Activated CD8-positive, alpha-beta memory T cell treated with anti-CD3 and anti-CD28 coated beads, Interleukin-2, amount 10 ng/mL, durations not matched to agents 7 days and 5 days (primary cell): ENCODE measurements around the gene PPP2R2C. TPM values are rescaled to one million over a fixed set of nuclear protein-coding genes. Genes with fewer than 3 reads are reported as not detected.

Experiments used
- ATAC-seq: fragments of 150-1000 bp; cut with Tn5 transposase; one replicate; pipeline ENCODE4 v1.10.0; 2021; ENCODE audit warnings: moderate library complexity
- CTCF ChIA-PET: fragments of 350-600 bp; sonication (Branson Sonifier 250); formaldehyde crosslinking; loops from one replicate; lab custom pipeline; 2021; ENCODE audit warnings: antibody characterized with exemption; lab: Charles Lee
- DNase-seq: peaks from one replicate; pipeline ENCODE4 v3.0.0-alpha.2; 2020
- H3K27ac Mint-ChIP-seq: one replicate; pipeline ENCODE4 v1.8.0; 2021; ENCODE audit warnings: mild to moderate bottlenecking, mixed read lengths
- H3K27me3 Mint-ChIP-seq: one replicate; pipeline ENCODE4 v1.8.0; 2021; ENCODE audit warnings: mixed read lengths
- H3K36me3 Mint-ChIP-seq: one replicate; pipeline ENCODE4 v1.8.0; 2021; ENCODE audit warnings: mild to moderate bottlenecking, mixed read lengths
- H3K4me1 Mint-ChIP-seq: one replicate; pipeline ENCODE4 v1.8.0; 2021; ENCODE audit warnings: mixed read lengths
- H3K4me3 Mint-ChIP-seq: one replicate; pipeline ENCODE4 v1.8.0; 2021; ENCODE audit warnings: mild to moderate bottlenecking, moderate library complexity, mixed read lengths
- H3K9me3 Mint-ChIP-seq: one replicate; pipeline ENCODE4 v1.8.0; 2022; ENCODE audit warnings: low read depth, mixed read lengths
- total RNA-seq, 2 experiments: library from RNA; stranded (reverse); gene quantifications; one replicate each; pipeline ENCODE4 v1.2.3, GENCODE V29; 2021

PPP2R2C gene
- total RNA-seq, 2 experiments from 2014 or later = not detected

- peaks cover 22% of the 10 kb centered on the region for H3K4me1 Mint-ChIP-seq
- no peaks in the 10 kb centered on the region for H3K36me3 Mint-ChIP-seq
- no peak overlapping the region for H3K4me3 Mint-ChIP-seq
- DNase-seq = no peak
- H3K27ac Mint-ChIP-seq = no peak overlapping the region
- no peaks in the 10 kb centered on the region for H3K9me3 Mint-ChIP-seq
- H3K27me3 Mint-ChIP-seq = peaks cover 46% of the 10 kb centered on the region
- CTCF ChIA-PET = interaction anchor here (2.1 to 5.2 kb wide), 4 partner anchors 8 to 89 kb away, joined by 9 to 28 read pairs (median 13); no protein-coding TSS in a partner anchor
- ATAC-seq = no peak
Measured at GRCh38 chr4:6339818-6340445, 132.5 kb downstream of the PPP2R2C start.

GRCh38 chr4:6338951-6339817 is 133.2 kb downstream of the PPP2R2C start:
- Mint-ChIP-seq H3K4me1 (peaks cover 22% of the 10 kb centered on the region), H3K36me3 (no peaks in the 10 kb centered on the region), H3K4me3 (no peak overlapping the region), H3K9me3 (no peaks in the 10 kb centered on the region), H3K27me3 (peaks cover 44% of the 10 kb centered on the region), H3K27ac (no peak overlapping the region)
- CTCF ChIA-PET = interaction anchor here (1.1 to 2.2 kb wide), 4 partner anchors 9 to 89 kb away, joined by 3 to 11 read pairs (median 6); partner anchors contain the start of gene WFS1
- ATAC-seq = no peak
- no peak for DNase-seq

- CTCF ChIA-PET = interaction anchor here (1.1 to 2.2 kb wide), 5 partner anchors 8 to 208 kb away, joined by 3 to 11 read pairs (median 3); partner anchors contain the start of gene WFS1
- H3K27me3 Mint-ChIP-seq = peaks cover 44% of the 10 kb centered on the region
- peaks cover 22% of the 10 kb centered on the region for H3K4me1 Mint-ChIP-seq
- peak overlapping the region; percentile 51 for H3K4me3 Mint-ChIP-seq
- peak overlapping the region; percentile 54 for H3K27ac Mint-ChIP-seq
- no peaks in the 10 kb centered on the region for H3K9me3 Mint-ChIP-seq
- DNase-seq = peak; percentile 81
- H3K36me3 Mint-ChIP-seq = no peaks in the 10 kb centered on the region
- peak; percentile 84 for ATAC-seq
Measured at GRCh38 chr4:6338175-6338950, 134.1 kb downstream of the PPP2R2C start.

GRCh38 chr4:6337331-6337935 is 135.0 kb downstream of the PPP2R2C start:
- Mint-ChIP-seq H3K27ac (no peak overlapping the region), H3K27me3 (peaks cover 37% of the 10 kb centered on the region), H3K4me1 (peaks cover 22% of the 10 kb centered on the region), H3K36me3 (no peaks in the 10 kb centered on the region), H3K4me3 (peak overlapping the region; percentile 51), H3K9me3 (no peaks in the 10 kb centered on the region)
- ATAC-seq (no peak), DNase-seq (no peak)
- CTCF ChIA-PET = interaction anchor here (1.2 to 2.2 kb wide), 3 partner anchors 9 to 209 kb away, joined by 3 to 11 read pairs (median 9); no protein-coding TSS in a partner anchor

GRCh38 chr4:6336166-6336565 is 136.2 kb downstream of the PPP2R2C start:
- CTCF ChIA-PET = interaction anchor here (0.9 to 16.8 kb wide), 4 partner anchors 9 to 338 kb away, joined by 3 to 685 read pairs (median 4); partner anchors contain the start of gene WFS1
- DNase-seq (no peak), ATAC-seq (no peak)
- Mint-ChIP-seq H3K4me3 (no peak overlapping the region), H3K27ac (no peak overlapping the region), H3K36me3 (no peaks in the 10 kb centered on the region), H3K4me1 (peaks cover 22% of the 10 kb centered on the region), H3K27me3 (peaks cover 35% of the 10 kb centered on the region), H3K9me3 (no peaks in the 10 kb centered on the region)

- Mint-ChIP-seq H3K27me3 (peaks cover 31% of the 10 kb centered on the region), H3K4me1 (peaks cover 22% of the 10 kb centered on the region), H3K4me3 (no peak overlapping the region), H3K36me3 (no peaks in the 10 kb centered on the region), H3K27ac (no peak overlapping the region), H3K9me3 (no peaks in the 10 kb centered on the region)
- CTCF ChIA-PET = interaction anchor here (1.0 to 16.8 kb wide), 5 partner anchors 12 to 337 kb away, joined by 3 to 685 read pairs (median 4); partner anchors contain the start of gene WFS1
- no peak for DNase-seq
- ATAC-seq = no peak
Measured at GRCh38 chr4:6335040-6335590, 137.3 kb downstream of the PPP2R2C start.

GRCh38 chr4:6334203-6334887 is 138.1 kb downstream of the PPP2R2C start:
- DNase-seq (no peak), ATAC-seq (no peak)
- H3K4me3 Mint-ChIP-seq = no peak overlapping the region
- H3K4me1 Mint-ChIP-seq = peaks cover 21% of the 10 kb centered on the region
- CTCF ChIA-PET = interaction anchor here (1.2 to 16.8 kb wide), 5 partner anchors 11 to 336 kb away, joined by 3 to 685 read pairs (median 4); partner anchors contain the start of gene WFS1
- H3K36me3 Mint-ChIP-seq = no peaks in the 10 kb centered on the region
- no peak overlapping the region for H3K27ac Mint-ChIP-seq
- peaks cover 34% of the 10 kb centered on the region for H3K27me3 Mint-ChIP-seq
- H3K9me3 Mint-ChIP-seq = no peaks in the 10 kb centered on the region

- DNase-seq (no peak), ATAC-seq (no peak)
- peaks cover 14% of the 10 kb centered on the region for H3K4me1 Mint-ChIP-seq
- CTCF ChIA-PET = interaction anchor here (1.2 to 16.8 kb wide), 10 partner anchors 9 to 540 kb away, joined by 3 to 685 read pairs (median 10); partner anchors contain the start of gene WFS1
- H3K4me3 Mint-ChIP-seq = no peak overlapping the region
- H3K27me3 Mint-ChIP-seq = peaks cover 31% of the 10 kb centered on the region
- no peaks in the 10 kb centered on the region for H3K9me3 Mint-ChIP-seq
- H3K36me3 Mint-ChIP-seq = no peaks in the 10 kb centered on the region
- no peak overlapping the region for H3K27ac Mint-ChIP-seq
Measured at GRCh38 chr4:6333301-6334202, 138.9 kb downstream of the PPP2R2C start.

GRCh38 chr4:6332669-6333050 is 139.8 kb downstream of the PPP2R2C start:
- Mint-ChIP-seq H3K27me3 (peaks cover 31% of the 10 kb centered on the region), H3K36me3 (no peaks in the 10 kb centered on the region), H3K9me3 (no peaks in the 10 kb centered on the region), H3K4me3 (no peak overlapping the region), H3K4me1 (peaks cover 6% of the 10 kb centered on the region), H3K27ac (no peak overlapping the region)
- CTCF ChIA-PET = interaction anchor here (0.7 to 16.8 kb wide), 19 partner anchors 10 to 541 kb away, joined by 3 to 685 read pairs (median 5); partner anchors contain the start of genes JAKMIP1 and WFS1
- DNase-seq (no peak), ATAC-seq (no peak)

- H3K27me3 Mint-ChIP-seq = peaks cover 28% of the 10 kb centered on the region
- DNase-seq (no peak), ATAC-seq (no peak)
- H3K9me3 Mint-ChIP-seq = no peaks in the 10 kb centered on the region
- CTCF ChIA-PET = interaction anchor here (0.6 to 16.8 kb wide), 27 partner anchors 10 to 542 kb away, joined by 3 to 685 read pairs (median 4); partner anchors contain the start of genes JAKMIP1 and WFS1
- H3K4me1 Mint-ChIP-seq = peaks cover 1% of the 10 kb centered on the region
- no peak overlapping the region for H3K4me3 Mint-ChIP-seq
- H3K27ac Mint-ChIP-seq = no peak overlapping the region
- H3K36me3 Mint-ChIP-seq = no peaks in the 10 kb centered on the region
Measured at GRCh38 chr4:6332042-6332668, 140.3 kb downstream of the PPP2R2C start.
